HepG2 (cell line): ENCODE results near the gene SUN1. TPM values are rescaled to one million over a fixed set of nuclear protein-coding genes. Genes with fewer than 3 reads are reported as not detected.

Source experiments
- NCOA5 ChIP-seq: sonication (generic); formaldehyde crosslinking; IDR thresholded peaks from 2 replicates; pipeline ENCODE4 v1.4.0; 2020; ENCODE audit warnings: missing genetic modification reagents
- NRL ChIP-seq: sonication (generic); formaldehyde crosslinking; IDR thresholded peaks from 2 replicates; pipeline ENCODE4 v1.5.0; 2020; ENCODE audit warnings: missing genetic modification reagents, mild to moderate bottlenecking, moderate library complexity, borderline replicate concordance
- ZNF253 ChIP-seq: sonication (generic); formaldehyde crosslinking; IDR thresholded peaks from 2 replicates; pipeline ENCODE4 v1.8.0; 2022; ENCODE audit warnings: mild to moderate bottlenecking, missing genetic modification reagents, borderline replicate concordance
- ZNF562 ChIP-seq: sonication (generic); formaldehyde crosslinking; IDR thresholded peaks from 2 replicates; pipeline ENCODE4 v1.8.0; 2022; ENCODE audit warnings: missing genetic modification reagents, borderline replicate concordance
- ZNF577 ChIP-seq: sonication (generic); formaldehyde crosslinking; IDR thresholded peaks from 2 replicates; pipeline ENCODE4 v1.4.0; 2020; ENCODE audit warnings: mild to moderate bottlenecking, low read depth, missing genetic modification reagents, borderline replicate concordance
- ZNF678 ChIP-seq: sonication (generic); formaldehyde crosslinking; IDR thresholded peaks from 2 replicates; pipeline ENCODE4 v1.4.0; 2020; ENCODE audit warnings: mild to moderate bottlenecking, missing genetic modification reagents
- polyA plus RNA-seq, 8 experiments: library from polyadenylated mRNA; depleted of rRNA in 3 of 8; stranded (reverse) in 7 of 8; unstranded in 1 of 8; fragments of >200 nt; fragmentation: Illumina TruSeq in 4 of 8; extraction: Trizol in 4 of 8; gene quantifications; 2 replicates each; pipeline versions ENCODE4 v1.2.1 to v1.2.3, GENCODE V29; 2011 to 2016; ENCODE audit warnings: low read depth in 4 of 8, missing spikeins in 1 of 8, mixed read lengths in 1 of 8; ENCODE audit not compliant: insufficient read depth in 1 of 8
- total RNA-seq, 5 experiments: library from RNA; depleted of rRNA; stranded (reverse); fragments of >200 nt; fragmentation: Illumina TruSeq; extraction: Trizol; gene quantifications; 2 replicates each; pipeline ENCODE4 v1.2.3, GENCODE V29; 2016; ENCODE audit warnings: low read depth in 1 of 5
- TF ChIP-seq, protein P1 (sequence below): sonication (generic); formaldehyde crosslinking; IDR thresholded peaks from 2 replicates; pipeline ENCODE4 v1.5.0; 2020; ENCODE audit warnings: mild to moderate bottlenecking, missing genetic modification reagents, borderline replicate concordance
- TF ChIP-seq, protein P2 (sequence below): sonication (generic); formaldehyde crosslinking; IDR thresholded peaks from 2 replicates; pipeline ENCODE4 v1.4.0; 2020; ENCODE audit warnings: missing genetic modification reagents, borderline replicate concordance
- TF ChIP-seq, protein P3 (sequence below): sonication (generic); formaldehyde crosslinking; IDR thresholded peaks from 2 replicates; pipeline ENCODE4 v1.5.0; 2020; ENCODE audit warnings: mild to moderate bottlenecking, missing genetic modification reagents, borderline replicate concordance

The SUN1 gene
- total and polyA plus RNA-seq, 2 of the 13 experiments (the other 11 are each of a cell fraction or from before 2014, with no cell fraction given), result 47.0 to 126 TPM

DNA sequence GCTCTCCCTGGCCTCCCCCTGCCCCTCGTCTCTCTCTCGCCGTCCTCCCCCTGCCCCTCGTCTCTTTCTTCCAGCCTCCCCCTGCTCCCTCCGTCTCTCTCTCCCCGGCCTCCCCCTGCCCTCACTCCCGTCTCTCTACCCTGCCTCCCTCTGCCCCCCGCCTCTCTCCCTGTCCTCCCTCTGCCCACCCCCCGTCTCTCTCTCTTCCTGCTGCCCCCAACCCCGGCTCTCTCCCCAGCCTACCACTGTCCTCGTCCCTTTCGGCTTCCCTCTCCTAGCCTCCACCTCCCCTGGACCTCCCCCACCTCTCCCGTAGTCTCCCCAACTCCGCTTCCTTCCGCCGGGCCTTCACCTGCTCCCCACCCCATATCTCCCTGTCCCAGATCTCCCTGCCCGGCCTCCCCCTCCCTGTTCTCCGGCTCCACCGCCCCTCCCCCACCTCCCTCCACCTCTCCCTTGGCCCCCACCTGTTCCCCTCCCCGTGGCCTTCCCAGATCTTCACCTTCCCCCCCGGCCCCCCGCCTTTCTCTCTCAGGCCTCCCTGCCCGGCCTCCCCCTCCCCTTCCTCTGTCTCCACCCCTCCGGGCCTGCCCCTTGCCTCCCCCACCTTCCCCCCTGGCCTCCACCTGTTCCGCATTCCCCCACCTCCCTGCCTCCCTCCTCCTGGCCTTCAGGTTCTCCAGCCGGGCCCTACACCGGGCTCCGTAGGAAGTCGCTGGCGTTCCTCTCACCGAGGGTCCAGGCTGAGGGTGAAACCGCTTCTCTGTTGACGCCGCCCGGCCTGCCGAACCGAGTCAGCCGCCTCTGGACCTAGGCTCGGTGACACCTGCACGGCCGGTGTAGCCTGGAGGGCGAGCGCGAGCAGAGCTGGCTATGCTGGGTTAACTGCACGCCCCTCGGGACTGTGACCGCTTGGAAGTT, 45.3 kb downstream of the SUN1 start (continued):
- TF ChIP-seq, protein P1, sequence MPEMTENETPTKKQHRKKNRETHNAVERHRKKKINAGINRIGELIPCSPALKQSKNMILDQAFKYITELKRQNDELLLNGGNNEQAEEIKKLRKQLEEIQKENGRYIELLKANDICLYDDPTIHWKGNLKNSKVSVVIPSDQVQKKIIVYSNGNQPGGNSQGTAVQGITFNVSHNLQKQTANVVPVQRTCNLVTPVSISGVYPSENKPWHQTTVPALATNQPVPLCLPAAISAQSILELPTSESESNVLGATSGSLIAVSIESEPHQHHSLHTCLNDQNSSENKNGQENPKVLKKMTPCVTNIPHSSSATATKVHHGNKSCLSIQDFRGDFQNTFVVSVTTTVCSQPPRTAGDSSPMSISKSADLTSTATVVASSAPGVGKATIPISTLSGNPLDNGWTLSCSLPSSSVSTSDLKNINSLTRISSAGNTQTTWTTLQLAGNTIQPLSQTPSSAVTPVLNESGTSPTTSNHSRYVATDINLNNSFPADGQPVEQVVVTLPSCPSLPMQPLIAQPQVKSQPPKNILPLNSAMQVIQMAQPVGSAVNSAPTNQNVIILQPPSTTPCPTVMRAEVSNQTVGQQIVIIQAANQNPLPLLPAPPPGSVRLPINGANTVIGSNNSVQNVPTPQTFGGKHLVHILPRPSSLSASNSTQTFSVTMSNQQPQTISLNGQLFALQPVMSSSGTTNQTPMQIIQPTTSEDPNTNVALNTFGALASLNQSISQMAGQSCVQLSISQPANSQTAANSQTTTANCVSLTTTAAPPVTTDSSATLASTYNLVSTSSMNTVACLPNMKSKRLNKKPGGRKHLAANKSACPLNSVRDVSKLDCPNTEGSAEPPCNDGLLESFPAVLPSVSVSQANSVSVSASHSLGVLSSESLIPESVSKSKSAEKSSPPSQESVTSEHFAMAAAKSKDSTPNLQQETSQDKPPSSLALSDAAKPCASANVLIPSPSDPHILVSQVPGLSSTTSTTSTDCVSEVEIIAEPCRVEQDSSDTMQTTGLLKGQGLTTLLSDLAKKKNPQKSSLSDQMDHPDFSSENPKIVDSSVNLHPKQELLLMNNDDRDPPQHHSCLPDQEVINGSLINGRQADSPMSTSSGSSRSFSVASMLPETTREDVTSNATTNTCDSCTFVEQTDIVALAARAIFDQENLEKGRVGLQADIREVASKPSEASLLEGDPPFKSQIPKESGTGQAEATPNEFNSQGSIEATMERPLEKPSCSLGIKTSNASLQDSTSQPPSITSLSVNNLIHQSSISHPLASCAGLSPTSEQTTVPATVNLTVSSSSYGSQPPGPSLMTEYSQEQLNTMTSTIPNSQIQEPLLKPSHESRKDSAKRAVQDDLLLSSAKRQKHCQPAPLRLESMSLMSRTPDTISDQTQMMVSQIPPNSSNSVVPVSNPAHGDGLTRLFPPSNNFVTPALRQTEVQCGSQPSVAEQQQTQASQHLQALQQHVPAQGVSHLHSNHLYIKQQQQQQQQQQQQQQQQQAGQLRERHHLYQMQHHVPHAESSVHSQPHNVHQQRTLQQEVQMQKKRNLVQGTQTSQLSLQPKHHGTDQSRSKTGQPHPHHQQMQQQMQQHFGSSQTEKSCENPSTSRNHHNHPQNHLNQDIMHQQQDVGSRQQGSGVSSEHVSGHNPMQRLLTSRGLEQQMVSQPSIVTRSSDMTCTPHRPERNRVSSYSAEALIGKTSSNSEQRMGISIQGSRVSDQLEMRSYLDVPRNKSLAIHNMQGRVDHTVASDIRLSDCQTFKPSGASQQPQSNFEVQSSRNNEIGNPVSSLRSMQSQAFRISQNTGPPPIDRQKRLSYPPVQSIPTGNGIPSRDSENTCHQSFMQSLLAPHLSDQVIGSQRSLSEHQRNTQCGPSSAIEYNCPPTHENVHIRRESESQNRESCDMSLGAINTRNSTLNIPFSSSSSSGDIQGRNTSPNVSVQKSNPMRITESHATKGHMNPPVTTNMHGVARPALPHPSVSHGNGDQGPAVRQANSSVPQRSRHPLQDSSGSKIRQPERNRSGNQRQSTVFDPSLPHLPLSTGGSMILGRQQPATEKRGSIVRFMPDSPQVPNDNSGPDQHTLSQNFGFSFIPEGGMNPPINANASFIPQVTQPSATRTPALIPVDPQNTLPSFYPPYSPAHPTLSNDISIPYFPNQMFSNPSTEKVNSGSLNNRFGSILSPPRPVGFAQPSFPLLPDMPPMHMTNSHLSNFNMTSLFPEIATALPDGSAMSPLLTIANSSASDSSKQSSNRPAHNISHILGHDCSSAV (CRISPR knock-in tag), result no peak
- TF ChIP-seq, protein P2, sequence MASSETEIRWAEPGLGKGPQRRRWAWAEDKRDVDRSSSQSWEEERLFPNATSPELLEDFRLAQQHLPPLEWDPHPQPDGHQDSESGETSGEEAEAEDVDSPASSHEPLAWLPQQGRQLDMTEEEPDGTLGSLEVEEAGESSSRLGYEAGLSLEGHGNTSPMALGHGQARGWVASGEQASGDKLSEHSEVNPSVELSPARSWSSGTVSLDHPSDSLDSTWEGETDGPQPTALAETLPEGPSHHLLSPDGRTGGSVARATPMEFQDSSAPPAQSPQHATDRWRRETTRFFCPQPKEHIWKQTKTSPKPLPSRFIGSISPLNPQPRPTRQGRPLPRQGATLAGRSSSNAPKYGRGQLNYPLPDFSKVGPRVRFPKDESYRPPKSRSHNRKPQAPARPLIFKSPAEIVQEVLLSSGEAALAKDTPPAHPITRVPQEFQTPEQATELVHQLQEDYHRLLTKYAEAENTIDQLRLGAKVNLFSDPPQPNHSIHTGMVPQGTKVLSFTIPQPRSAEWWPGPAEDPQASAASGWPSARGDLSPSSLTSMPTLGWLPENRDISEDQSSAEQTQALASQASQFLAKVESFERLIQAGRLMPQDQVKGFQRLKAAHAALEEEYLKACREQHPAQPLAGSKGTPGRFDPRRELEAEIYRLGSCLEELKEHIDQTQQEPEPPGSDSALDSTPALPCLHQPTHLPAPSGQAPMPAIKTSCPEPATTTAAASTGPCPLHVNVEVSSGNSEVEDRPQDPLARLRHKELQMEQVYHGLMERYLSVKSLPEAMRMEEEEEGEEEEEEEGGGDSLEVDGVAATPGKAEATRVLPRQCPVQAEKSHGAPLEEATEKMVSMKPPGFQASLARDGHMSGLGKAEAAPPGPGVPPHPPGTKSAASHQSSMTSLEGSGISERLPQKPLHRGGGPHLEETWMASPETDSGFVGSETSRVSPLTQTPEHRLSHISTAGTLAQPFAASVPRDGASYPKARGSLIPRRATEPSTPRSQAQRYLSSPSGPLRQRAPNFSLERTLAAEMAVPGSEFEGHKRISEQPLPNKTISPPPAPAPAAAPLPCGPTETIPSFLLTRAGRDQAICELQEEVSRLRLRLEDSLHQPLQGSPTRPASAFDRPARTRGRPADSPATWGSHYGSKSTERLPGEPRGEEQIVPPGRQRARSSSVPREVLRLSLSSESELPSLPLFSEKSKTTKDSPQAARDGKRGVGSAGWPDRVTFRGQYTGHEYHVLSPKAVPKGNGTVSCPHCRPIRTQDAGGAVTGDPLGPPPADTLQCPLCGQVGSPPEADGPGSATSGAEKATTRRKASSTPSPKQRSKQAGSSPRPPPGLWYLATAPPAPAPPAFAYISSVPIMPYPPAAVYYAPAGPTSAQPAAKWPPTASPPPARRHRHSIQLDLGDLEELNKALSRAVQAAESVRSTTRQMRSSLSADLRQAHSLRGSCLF (CRISPR knock-in tag), result no peak
- TF ChIP-seq ZNF678, result no peak
- no peak for TF ChIP-seq ZNF562
- TF ChIP-seq ZNF253, result peak; percentile 29; the same call in 1 of the 2 replicates
- 0 out of 2 replicates have a peak, but pooled peaks have one; percentile 21 for TF ChIP-seq NRL (CRISPR knock-in tag)
- TF ChIP-seq, protein P3, sequence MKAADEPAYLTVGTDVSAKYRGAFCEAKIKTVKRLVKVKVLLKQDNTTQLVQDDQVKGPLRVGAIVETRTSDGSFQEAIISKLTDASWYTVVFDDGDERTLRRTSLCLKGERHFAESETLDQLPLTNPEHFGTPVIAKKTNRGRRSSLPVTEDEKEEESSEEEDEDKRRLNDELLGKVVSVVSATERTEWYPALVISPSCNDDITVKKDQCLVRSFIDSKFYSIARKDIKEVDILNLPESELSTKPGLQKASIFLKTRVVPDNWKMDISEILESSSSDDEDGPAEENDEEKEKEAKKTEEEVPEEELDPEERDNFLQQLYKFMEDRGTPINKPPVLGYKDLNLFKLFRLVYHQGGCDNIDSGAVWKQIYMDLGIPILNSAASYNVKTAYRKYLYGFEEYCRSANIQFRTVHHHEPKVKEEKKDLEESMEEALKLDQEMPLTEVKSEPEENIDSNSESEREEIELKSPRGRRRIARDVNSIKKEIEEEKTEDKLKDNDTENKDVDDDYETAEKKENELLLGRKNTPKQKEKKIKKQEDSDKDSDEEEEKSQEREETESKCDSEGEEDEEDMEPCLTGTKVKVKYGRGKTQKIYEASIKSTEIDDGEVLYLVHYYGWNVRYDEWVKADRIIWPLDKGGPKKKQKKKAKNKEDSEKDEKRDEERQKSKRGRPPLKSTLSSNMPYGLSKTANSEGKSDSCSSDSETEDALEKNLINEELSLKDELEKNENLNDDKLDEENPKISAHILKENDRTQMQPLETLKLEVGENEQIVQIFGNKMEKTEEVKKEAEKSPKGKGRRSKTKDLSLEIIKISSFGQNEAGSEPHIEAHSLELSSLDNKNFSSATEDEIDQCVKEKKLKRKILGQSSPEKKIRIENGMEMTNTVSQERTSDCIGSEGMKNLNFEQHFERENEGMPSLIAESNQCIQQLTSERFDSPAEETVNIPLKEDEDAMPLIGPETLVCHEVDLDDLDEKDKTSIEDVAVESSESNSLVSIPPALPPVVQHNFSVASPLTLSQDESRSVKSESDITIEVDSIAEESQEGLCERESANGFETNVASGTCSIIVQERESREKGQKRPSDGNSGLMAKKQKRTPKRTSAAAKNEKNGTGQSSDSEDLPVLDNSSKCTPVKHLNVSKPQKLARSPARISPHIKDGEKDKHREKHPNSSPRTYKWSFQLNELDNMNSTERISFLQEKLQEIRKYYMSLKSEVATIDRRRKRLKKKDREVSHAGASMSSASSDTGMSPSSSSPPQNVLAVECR (CRISPR knock-in tag), result 0 out of 2 replicates have a peak, but pooled peaks have one; percentile 8
- no peak for TF ChIP-seq ZNF577 (CRISPR knock-in tag)
- TF ChIP-seq NCOA5 (CRISPR knock-in tag), result no peak
